GM19043 (cell line): ENCODE measurements around the gene CREG1.

Experiments used
- ATAC-seq: cut with Tn5 transposase; IDR thresholded peaks from one replicate; pipeline ENCODE4 v1.9.1; 2021; ENCODE audit warnings: low read depth; ENCODE audit not compliant: unreplicated experiment

The CREG1 gene

GRCh38 chr1:167510244-167510643 lies 43.3 kb downstream of the CREG1 start:
- no peak for ATAC-seq

- no peak for ATAC-seq
These were observed 44.0 kb downstream of the CREG1 start for GRCh38 chr1:167509587-167509986.

- no peak for ATAC-seq
These were observed 45.8 kb downstream of the CREG1 start for GRCh38 chr1:167507719-167508118.

GRCh38 chr1:167504467-167504827 lies 49.1 kb downstream of the CREG1 start:
- ATAC-seq, result no peak

GRCh38 chr1:167503626-167504466 lies 49.7 kb downstream of the CREG1 start:
- ATAC-seq, result no peak

- no peak for ATAC-seq
These were observed 50.7 kb downstream of the CREG1 start for GRCh38 chr1:167502719-167503462.

- ATAC-seq, result no peak
These were observed 51.4 kb downstream of the CREG1 start for GRCh38 chr1:167502192-167502551.

GRCh38 chr1:167501515-167502191 lies 51.9 kb downstream of the CREG1 start:
- ATAC-seq, result no peak

GRCh38 chr1:167500283-167500860 lies 53.2 kb downstream of the CREG1 start:
- no peak for ATAC-seq

GRCh38 chr1:167499664-167500101 lies 53.9 kb downstream of the CREG1 start:
- ATAC-seq, result peak; percentile 94

- peak; percentile 16 for ATAC-seq
These were observed 54.5 kb downstream of the CREG1 start for GRCh38 chr1:167499106-167499505.

GRCh38 chr1:167496797-167497619 lies 56.6 kb downstream of the CREG1 start:
- ATAC-seq, result no peak

- no peak for ATAC-seq
These were observed 60.2 kb downstream of the CREG1 start for GRCh38 chr1:167493372-167493771.

- ATAC-seq, result no peak
These were observed 61.1 kb downstream of the CREG1 start for GRCh38 chr1:167492481-167492910.

- ATAC-seq, result no peak
These were observed 61.7 kb downstream of the CREG1 start for GRCh38 chr1:167491586-167492461.
